KMS-11 (cell line): Measurements from ENCODE around the gene ENGASE.

Experiments used
- H2AFZ ChIP-seq: fragments of 200-600 bp; sonication (generic); 2 replicates; pipeline ENCODE4 v1.6.1; 2016; ENCODE audit warnings: antibody characterized with exemption, mixed run types, low read depth
- H3K27ac ChIP-seq: fragments of 200-600 bp; sonication (generic); 2 replicates; pipeline ENCODE4 v1.6.1; 2016; ENCODE audit warnings: mild to moderate bottlenecking, mixed run types
- H3K27me3 ChIP-seq: fragments of 200-600 bp; sonication (generic); 2 replicates; pipeline ENCODE4 v1.6.1; 2017; ENCODE audit warnings: mild to moderate bottlenecking, low read depth, mixed run types, moderate library complexity; ENCODE audit not compliant: insufficient read depth
- H3K36me3 ChIP-seq: fragments of 200-600 bp; sonication (generic); 2 replicates; pipeline ENCODE4 v1.6.1; 2017; ENCODE audit warnings: mild to moderate bottlenecking, mixed run types; ENCODE audit not compliant: insufficient read depth
- H3K4me1 ChIP-seq: fragments of 200-600 bp; sonication (generic); 2 replicates; pipeline ENCODE4 v1.6.1; 2016; ENCODE audit warnings: mild to moderate bottlenecking, low read depth, mixed run types; ENCODE audit not compliant: poor library complexity, severe bottlenecking
- H3K4me2 ChIP-seq: fragments of 200-600 bp; sonication (generic); 2 replicates; pipeline ENCODE4 v1.7.0; 2016; ENCODE audit warnings: mild to moderate bottlenecking, mixed run types
- H3K4me3 ChIP-seq: fragments of 200-600 bp; sonication (generic); IDR thresholded peaks from 2 replicates; pipeline ENCODE4 v1.6.1; 2017; ENCODE audit warnings: low read depth, low read length, mixed read lengths; ENCODE audit not compliant: insufficient read depth
- H3K79me2 ChIP-seq: fragments of 200-600 bp; sonication (generic); 2 replicates; pipeline ENCODE4 v1.6.1; 2016; ENCODE audit warnings: low read depth, mixed run types; ENCODE audit not compliant: insufficient read depth
- H3K9ac ChIP-seq: fragments of 200-600 bp; sonication (generic); 2 replicates; pipeline ENCODE4 v1.6.1; 2016; ENCODE audit warnings: mild to moderate bottlenecking, mixed run types
- H4K20me1 ChIP-seq: fragments of 200-600 bp; sonication (generic); 2 replicates; pipeline ENCODE4 v1.6.1; 2016; ENCODE audit warnings: mild to moderate bottlenecking, mixed run types; ENCODE audit not compliant: insufficient read depth
- CTCF ChIP-seq: fragments of 200-600 bp; sonication (generic); conservative IDR thresholded peaks from 2 replicates; pipeline ENCODE4 v1.6.1; 2017; ENCODE audit warnings: low read depth, mild to moderate bottlenecking, antibody characterized with exemption, low read length, moderate library complexity, mixed read lengths

Gene ENGASE

GRCh38 chr17:79035686-79036085, 38.9 kb upstream of the ENGASE start:
- Histone ChIP-seq H3K9ac (no peak overlapping the region), H3K4me3 (no peak overlapping the region), H4K20me1 (no peaks in the 10 kb centered on the region), H3K27ac (no peak overlapping the region), H3K79me2 (no peaks in the 10 kb centered on the region), H3K4me2 (no peak overlapping the region), H3K27me3 (peaks cover 93% of the 10 kb centered on the region), H3K36me3 (no peaks in the 10 kb centered on the region), H3K4me1 (no peaks in the 10 kb centered on the region), H2AFZ (no peak overlapping the region)
- no peak for TF ChIP-seq CTCF

GRCh38 chr17:79036181-79036580, 38.4 kb upstream of the ENGASE start:
- H3K4me2 ChIP-seq: no peak overlapping the region
- H3K4me1 ChIP-seq: no peaks in the 10 kb centered on the region
- no peak overlapping the region for H2AFZ ChIP-seq
- no peak for TF ChIP-seq CTCF
- H3K4me3 ChIP-seq: no peak overlapping the region
- H3K79me2 ChIP-seq: no peaks in the 10 kb centered on the region
- no peak overlapping the region for H3K27ac ChIP-seq
- no peaks in the 10 kb centered on the region for H3K36me3 ChIP-seq
- H3K27me3 ChIP-seq: peaks cover 88% of the 10 kb centered on the region
- no peaks in the 10 kb centered on the region for H4K20me1 ChIP-seq
- no peak overlapping the region for H3K9ac ChIP-seq

- Histone ChIP-seq H3K4me3 (no peak overlapping the region), H3K36me3 (no peaks in the 10 kb centered on the region), H3K9ac (no peak overlapping the region), H2AFZ (no peak overlapping the region), H3K79me2 (no peaks in the 10 kb centered on the region), H3K27me3 (peaks cover 84% of the 10 kb centered on the region), H3K4me1 (no peaks in the 10 kb centered on the region), H3K27ac (no peak overlapping the region), H3K4me2 (no peak overlapping the region), H4K20me1 (no peaks in the 10 kb centered on the region)
- no peak for TF ChIP-seq CTCF
These were observed 38.0 kb upstream of the ENGASE start for GRCh38 chr17:79036596-79036995.

GRCh38 chr17:79038545-79039135, 36.0 kb upstream of the ENGASE start:
- Histone ChIP-seq H2AFZ (no peak overlapping the region), H3K27ac (no peak overlapping the region), H3K4me2 (no peak overlapping the region)

More at GRCh38 chr17:79038545-79039135, 36.0 kb upstream of the ENGASE start:
- H3K4me3 ChIP-seq: no peak overlapping the region
- H3K36me3 ChIP-seq: no peaks in the 10 kb centered on the region
- TF ChIP-seq CTCF: no peak
- H3K79me2 ChIP-seq: no peaks in the 10 kb centered on the region
- no peak overlapping the region for H3K9ac ChIP-seq
- peaks cover 76% of the 10 kb centered on the region for H3K27me3 ChIP-seq
- no peaks in the 10 kb centered on the region for H3K4me1 ChIP-seq
- no peaks in the 10 kb centered on the region for H4K20me1 ChIP-seq
